IMR-90 (cell line): Measurements from ENCODE around the gene DNTTIP2. TPM values are rescaled to one million over a fixed set of nuclear protein-coding genes. Genes with fewer than 3 reads are reported as not detected.

Source experiments
- ATAC-seq: fragments of 200-7000 bp; cut with Tn5 transposase; 2 replicates; pipeline ENCODE4 v1.9.1; 2020; ENCODE audit warnings: low read depth, mild to moderate bottlenecking, moderate library complexity
- BruUV-seq: library from RNA; stranded (reverse); fragments of 400-500 nt; replicated peaks from 2 replicates; lab custom pipeline; 2021; lab: Mats Ljungman, UMichigan
- CTCF ChIA-PET: fragments of 300-600 bp; formaldehyde crosslinking; extraction: SDS; loops from one replicate; lab custom pipeline; 2021; ENCODE audit warnings: antibody characterized with exemption; lab: Yijun Ruan, JAX
- POLR2A ChIA-PET: fragments of 300-600 bp; sonication (Branson Sonifier 250); formaldehyde crosslinking; loops from one replicate; lab custom pipeline; 2022; ENCODE audit warnings: antibody characterized with exemption; ENCODE audit not compliant: unreplicated experiment; lab: Charles Lee
- DNase-seq: peaks from one replicate; pipeline ENCODE4 v3.0.0; 2013
- H2AFZ ChIP-seq: replicated peaks from 2 replicates; pipeline ENCODE3; 2013; ENCODE audit warnings: low read length, mild to moderate bottlenecking; ENCODE audit not compliant: poor library complexity
- H2AK5ac ChIP-seq: 2 replicates; pipeline ENCODE4 v1.6.1; 2013; ENCODE audit warnings: low read depth, low read length, inconsistent platforms
- H2AK9ac ChIP-seq: replicated peaks from 2 replicates; pipeline ENCODE3; 2013; ENCODE audit warnings: mild to moderate bottlenecking, low read depth, low read length, moderate library complexity; ENCODE audit not compliant: poor library complexity
- H2BK120ac ChIP-seq: 2 replicates; pipeline ENCODE4 v1.6.1; 2013; ENCODE audit warnings: low read depth, low read length, inconsistent platforms
- H2BK15ac ChIP-seq: 3 replicates; pipeline ENCODE4 v1.6.1; 2013; ENCODE audit warnings: low read depth, low read length, inconsistent platforms
- H2BK20ac ChIP-seq: 2 replicates; pipeline ENCODE4 v1.6.1; 2013; ENCODE audit warnings: low read depth, mild to moderate bottlenecking, inconsistent platforms, low read length, moderate library complexity
- H2BK5ac ChIP-seq: 2 replicates; pipeline ENCODE4 v1.6.1; 2013; ENCODE audit warnings: mild to moderate bottlenecking, low read depth, low read length, inconsistent platforms; ENCODE audit not compliant: poor library complexity, severe bottlenecking
- H3K14ac ChIP-seq: replicated peaks from 2 replicates; pipeline ENCODE4 v1.6.1; 2013; ENCODE audit warnings: low read depth, low read length, inconsistent platforms
- H3K18ac ChIP-seq: 2 replicates; pipeline ENCODE4 v1.6.1; 2013; ENCODE audit warnings: low read depth, low read length, control low read depth
- H3K23ac ChIP-seq: 2 replicates; pipeline ENCODE4 v1.6.1; 2013; ENCODE audit warnings: low read depth, low read length, inconsistent platforms
- H3K27ac ChIP-seq: 2 replicates; pipeline ENCODE4 v1.5.1; 2013; ENCODE audit warnings: mild to moderate bottlenecking, control low read depth, low read length; ENCODE audit not compliant: insufficient read depth
- H3K27me3 ChIP-seq: 2 replicates; pipeline ENCODE4 v1.6.1; 2013; ENCODE audit warnings: low read length; ENCODE audit not compliant: control insufficient read depth, insufficient read depth
- H3K36me3 ChIP-seq: 2 replicates; pipeline ENCODE4 v1.6.1; 2013; ENCODE audit warnings: low read length, mixed read lengths; ENCODE audit not compliant: control insufficient read depth, insufficient read depth
- H3K4ac ChIP-seq: 2 replicates; pipeline ENCODE4 v1.6.1; 2013; ENCODE audit warnings: low read depth, low read length, inconsistent platforms
- H3K4me1 ChIP-seq: 2 replicates; pipeline ENCODE4 v1.6.1; 2013; ENCODE audit warnings: low read length, mixed read lengths; ENCODE audit not compliant: control insufficient read depth, insufficient read depth
- H3K4me2 ChIP-seq: 2 replicates; pipeline ENCODE4 v1.6.1; 2013; ENCODE audit warnings: low read depth, mild to moderate bottlenecking, control low read depth, low read length, moderate library complexity
- H3K4me3 ChIP-seq: 2 replicates; pipeline ENCODE4 v1.5.1; 2013; ENCODE audit warnings: low read depth, mild to moderate bottlenecking, control low read depth, low read length, moderate library complexity; ENCODE audit not compliant: insufficient read depth
- H3K56ac ChIP-seq: 2 replicates; pipeline ENCODE4 v1.6.1; 2013; ENCODE audit warnings: low read length, inconsistent platforms; ENCODE audit not compliant: insufficient read depth; ENCODE audit errors: extremely low read depth
- H3K79me1 ChIP-seq, 2 experiments: 2 replicates each; pipeline ENCODE4 v1.6.1; 2013; ENCODE audit warnings: low read length in 2 of 2, inconsistent platforms in 1 of 2, low read depth in 1 of 2
- H3K9ac ChIP-seq: 2 replicates; pipeline ENCODE4 v1.6.1; 2013; ENCODE audit warnings: low read depth, low read length, control low read depth
- H3K9me1 ChIP-seq: 2 replicates; pipeline ENCODE4 v1.6.1; 2013; ENCODE audit warnings: low read length, inconsistent platforms; ENCODE audit not compliant: insufficient read depth
- H3K9me3 ChIP-seq: 2 replicates; pipeline ENCODE4 v1.6.1; 2013; ENCODE audit warnings: low read length; ENCODE audit not compliant: control insufficient read depth, insufficient read depth
- H4K20me1 ChIP-seq: 2 replicates; pipeline ENCODE4 v1.6.1; 2013; ENCODE audit warnings: low read length, inconsistent platforms; ENCODE audit not compliant: insufficient read depth
- H4K5ac ChIP-seq: 2 replicates; pipeline ENCODE4 v1.6.1; 2013; ENCODE audit warnings: mild to moderate bottlenecking, low read depth, low read length, control low read depth
- H4K8ac ChIP-seq, 2 experiments: 2 replicates each; pipeline ENCODE4 v1.6.1; 2013; ENCODE audit warnings: low read depth in 2 of 2, low read length in 2 of 2, control low read depth in 1 of 2, inconsistent platforms in 1 of 2
- H4K91ac ChIP-seq: 2 replicates; pipeline ENCODE4 v1.6.1; 2013; ENCODE audit warnings: low read depth, low read length, inconsistent platforms; ENCODE audit not compliant: insufficient read depth
- BHLHE40 ChIP-seq: fragments of 150-350 bp; IDR thresholded peaks from 2 replicates; pipeline ENCODE4 v1.6.1; 2016; ENCODE audit warnings: mild to moderate bottlenecking, low read depth, low read length
- CEBPB ChIP-seq: IDR thresholded peaks from 2 replicates; pipeline ENCODE4 v1.6.1; 2012; ENCODE audit warnings: low read depth, low read length, improper control_type of control experiment
- CHD1 ChIP-seq: IDR thresholded peaks from 2 replicates; pipeline ENCODE4 v1.6.1; 2012; ENCODE audit warnings: low read depth, low read length, improper control_type of control experiment
- CTCF ChIP-seq: conservative IDR thresholded peaks from 2 replicates; pipeline ENCODE4 v1.5.1; 2012; ENCODE audit warnings: mild to moderate bottlenecking, low read depth, low read length, improper control_type of control experiment
- ELK1 ChIP-seq: fragments of 150-350 bp; IDR thresholded peaks from 2 replicates; pipeline ENCODE4 v1.6.1; 2016; ENCODE audit warnings: low read depth, mild to moderate bottlenecking, low read length, moderate library complexity, borderline replicate concordance
- FOS ChIP-seq: fragments of 150-350 bp; IDR thresholded peaks from 2 replicates; pipeline ENCODE4 v1.6.1; 2016; ENCODE audit warnings: low read depth, low read length
- MAFK ChIP-seq: IDR thresholded peaks from 2 replicates; pipeline ENCODE4 v1.6.1; 2012; ENCODE audit warnings: low read depth, low read length, improper control_type of control experiment
- MAZ ChIP-seq: IDR thresholded peaks from 2 replicates; pipeline ENCODE4 v1.6.1; 2012; ENCODE audit warnings: low read depth, mild to moderate bottlenecking, low read length, improper control_type of control experiment, moderate library complexity, borderline replicate concordance
- MXI1 ChIP-seq: IDR thresholded peaks from 2 replicates; pipeline ENCODE4 v1.6.1; 2012; ENCODE audit warnings: low read depth, mild to moderate bottlenecking, low read length, moderate library complexity, borderline replicate concordance
- NFE2L2 ChIP-seq: fragments of 150-350 bp; IDR thresholded peaks from 2 replicates; pipeline ENCODE4 v1.6.1; 2016; ENCODE audit warnings: low read depth, mild to moderate bottlenecking, low read length
- POLR2A ChIP-seq: IDR thresholded peaks from 2 replicates; pipeline ENCODE4 v1.6.1; 2012; ENCODE audit warnings: mild to moderate bottlenecking, low read depth, low read length
- RAD21 ChIP-seq: IDR thresholded peaks from 2 replicates; pipeline ENCODE4 v1.6.1; 2012; ENCODE audit warnings: low read length, improper control_type of control experiment
- RCOR1 ChIP-seq: IDR thresholded peaks from 2 replicates; pipeline ENCODE4 v1.6.1; 2012; ENCODE audit warnings: mild to moderate bottlenecking, low read length, improper control_type of control experiment; ENCODE audit not compliant: insufficient replicate concordance
- RFX5 ChIP-seq: IDR thresholded peaks from 2 replicates; pipeline ENCODE4 v1.8.0; 2012; ENCODE audit warnings: low read depth, mild to moderate bottlenecking, low read length, moderate library complexity
- SMC3 ChIP-seq: fragments of 150-350 bp; IDR thresholded peaks from 2 replicates; pipeline ENCODE4 v1.6.1; 2016; ENCODE audit warnings: low read depth, mild to moderate bottlenecking, antibody characterized with exemption, low read length, moderate library complexity
- USF2 ChIP-seq: fragments of 150-350 bp; IDR thresholded peaks from 2 replicates; pipeline ENCODE4 v1.6.1; 2017; ENCODE audit warnings: mild to moderate bottlenecking, antibody characterized with exemption, low read length, low read depth
- WGBS, 2 experiments: methylation state at CpG; one replicate each; pipeline versions ENCODE4 v1.1.5 to v1.1.7; 2013; ENCODE audit warnings: missing lambda C conversion rate in 2 of 2; ENCODE audit not compliant: insufficient read length in 1 of 2; ENCODE audit errors: extremely low coverage in 2 of 2; 5-methylcytosine and 5-hydroxymethylcytosine counted together
- dilution Hi-C: fragments of 300-500 bp; cut with HindIII; formaldehyde crosslinking; loops from one replicate; pipeline ENCODE4 v1.14.3; 2018; ENCODE audit warnings: low sequenced_read_pairs; ENCODE audit not compliant: unreplicated experiment
- in situ Hi-C: fragments of 300-500 bp; cut with MboI; formaldehyde crosslinking; loops from 3 replicates; pipeline ENCODE4 v1.14.3; 2019; ENCODE audit warnings: low sequenced_read_pairs, inconsistent platforms, mixed read lengths
- intact Hi-C: fragments of 100-400 bp; cut with micrococcal nuclease; formaldehyde crosslinking; loops from 2 replicates; pipeline ENCODE4 v1.10.0; 2022
- polyA plus RNA-seq, 3 experiments: library from polyadenylated mRNA; depleted of rRNA; stranded (reverse); fragments of >200 nt; gene quantifications; 2 replicates each; pipeline ENCODE4 v1.2.3, GENCODE V29; 2012; ENCODE audit warnings: low replicate concordance in 1 of 3
- total RNA-seq: library from RNA; depleted of rRNA; stranded (reverse); fragments of >200 nt; gene quantifications from 2 replicates; pipeline ENCODE4 v1.2.3, GENCODE V29; 2012

Gene DNTTIP2
- total and polyA plus RNA-seq, 2 of the 4 experiments (the other 2 are of a cell fraction): 14.2 to 24.4 TPM

- TF ChIP-seq RAD21: no peak
- no peak for TF ChIP-seq ELK1
- TF ChIP-seq MAFK: no peak
- no peak for TF ChIP-seq CEBPB
- TF ChIP-seq CTCF: no peak
- no peak for TF ChIP-seq RCOR1
- no peak for TF ChIP-seq CHD1
- no peak for TF ChIP-seq POLR2A
- TF ChIP-seq USF2: no peak
- TF ChIP-seq MXI1: no peak
- no peak for TF ChIP-seq BHLHE40
- no peak for TF ChIP-seq MAZ
- no peak for TF ChIP-seq RFX5
- TF ChIP-seq SMC3: no peak
- no peak for TF ChIP-seq NFE2L2
- no peak for TF ChIP-seq FOS
- BruUV-seq: no TSS peak
Measured at GRCh38 chr1:93824834-93825233, 54.2 kb downstream of the DNTTIP2 start.

More at GRCh38 chr1:93824834-93825233, 54.2 kb downstream of the DNTTIP2 start:
- Histone ChIP-seq H2BK15ac (no peak overlapping the region), H2BK5ac (no peak overlapping the region), H4K91ac (no peak overlapping the region), H3K4ac (no peak overlapping the region), H2AFZ (no peak overlapping the region), H3K56ac (no peak overlapping the region), H4K8ac (no peak overlapping the region), H2AK5ac (no peak overlapping the region), H3K9ac (no peak overlapping the region), H2AK9ac (no peak overlapping the region), H3K4me3 (no peak overlapping the region), H3K27me3 (no peaks in the 10 kb centered on the region), H3K18ac (no peak overlapping the region), H3K14ac (no peak overlapping the region), H3K4me2 (no peak overlapping the region), H3K9me1 (peaks cover 8% of the 10 kb centered on the region; the same call in 1 of the 2 replicates), H3K9me3 (no peaks in the 10 kb centered on the region), H3K36me3 (no peaks in the 10 kb centered on the region), H3K79me1 (no peaks in the 10 kb centered on the region), H4K5ac (no peak overlapping the region), H2BK120ac (no peak overlapping the region), H2BK20ac (no peak overlapping the region), H4K20me1 (no peaks in the 10 kb centered on the region), H3K4me1 (peaks cover 6% of the 10 kb centered on the region), H3K27ac (no peak overlapping the region), H3K23ac (no peak overlapping the region)
- WGBS, 2 experiments: 100% methylated on average over 2 of the region's 6 CpGs; no CpG with 5 or more reads in 1 of the 2 experiments
- CTCF ChIA-PET: interaction anchor here (0.8 to 0.9 kb wide), 2 partner anchors 9 to 11 kb away, joined by 3 read pairs; no protein-coding TSS in a partner anchor
- dilution Hi-C loops: no loop called here
- POLR2A ChIA-PET: no interaction called here
- DNase-seq (no peak), ATAC-seq (no peak)
- intact Hi-C loops: no loop called here
- in situ Hi-C loops: no loop called here
